Neural cell (in vitro differentiated cells): ENCODE data around the gene APMAP. TPM values are rescaled to one million over a fixed set of nuclear protein-coding genes. Genes with fewer than 3 reads are reported as not detected.

Experiments used
- H2AFZ ChIP-seq: fragments of 200-600, 300-800 bp; sonication (generic), shearing (Covaris generic); 2 replicates; pipeline ENCODE4 v1.6.0; 2014; ENCODE audit warnings: low read depth, mild to moderate bottlenecking, antibody characterized with exemption, low read length, moderate library complexity
- H3F3A ChIP-seq: fragments of 200-600 bp; shearing (Covaris generic); 2 replicates; pipeline ENCODE4 v1.6.1; 2016; ENCODE audit warnings: mild to moderate bottlenecking, moderate library complexity, mixed read lengths, antibody characterized with exemption, low read length; ENCODE audit not compliant: insufficient read depth, poor library complexity, severe bottlenecking
- H3K27ac ChIP-seq: fragments of 200-600, 300-800 bp; sonication (generic), shearing (Covaris generic); 2 replicates; pipeline ENCODE4 v1.5.1; 2014; ENCODE audit warnings: mild to moderate bottlenecking, low read length, moderate library complexity
- H3K27me3 ChIP-seq: fragments of 300-800, 200-600 bp; sonication (generic), shearing (Covaris generic); 2 replicates; pipeline ENCODE4 v1.6.0; 2014; ENCODE audit warnings: mild to moderate bottlenecking, low read depth, low read length, moderate library complexity; ENCODE audit not compliant: insufficient read depth
- H3K36me3 ChIP-seq: fragments of 300-800, 200-600 bp; sonication (generic), shearing (Covaris generic); 2 replicates; pipeline ENCODE4 v1.5.1; 2014; ENCODE audit warnings: mild to moderate bottlenecking, antibody characterized with exemption, low read length, moderate library complexity; ENCODE audit not compliant: insufficient read depth
- H3K4me2 ChIP-seq: fragments of 300-800, 200-600 bp; sonication (generic), shearing (Covaris generic); 2 replicates; pipeline ENCODE4 v1.6.0; 2014; ENCODE audit warnings: mild to moderate bottlenecking, low read length
- H3K4me3 ChIP-seq: fragments of 300-800, 200-600 bp; sonication (generic), shearing (Covaris generic); 2 replicates; pipeline ENCODE4 v1.5.1; 2014; ENCODE audit warnings: mild to moderate bottlenecking, low read length, moderate library complexity
- H3K79me2 ChIP-seq: fragments of 200-600 bp; shearing (Covaris generic); replicated peaks from 2 replicates; pipeline ENCODE4 v1.6.0; 2014; ENCODE audit warnings: mild to moderate bottlenecking, low read length, moderate library complexity; ENCODE audit not compliant: insufficient read depth
- H3K9ac ChIP-seq: fragments of 300-800, 200-600 bp; sonication (generic), shearing (Covaris generic); 2 replicates; pipeline ENCODE4 v1.6.1; 2016; ENCODE audit warnings: mild to moderate bottlenecking, low read length, mixed read lengths
- H3K9me2 ChIP-seq: fragments of 200-600 bp; shearing (Covaris generic); 2 replicates; pipeline ENCODE4 v1.6.1; 2016; ENCODE audit warnings: mild to moderate bottlenecking, low read length, mixed read lengths; ENCODE audit not compliant: insufficient read depth
- H3K9me3 ChIP-seq: fragments of 200-600, 300-800 bp; sonication (generic), shearing (Covaris generic); 2 replicates; pipeline ENCODE4 v1.6.1; 2016; ENCODE audit warnings: mild to moderate bottlenecking, mixed run types, low read length, moderate library complexity, mixed read lengths
- H4K20me1 ChIP-seq: fragments of 200-600 bp; shearing (Covaris generic); 2 replicates; pipeline ENCODE4 v1.6.1; 2016; ENCODE audit warnings: mild to moderate bottlenecking, mixed run types; ENCODE audit not compliant: insufficient read depth
- EP300 ChIP-seq: fragments of 450-650 bp; conservative IDR thresholded peaks from 2 replicates; pipeline ENCODE4 v1.6.1; 2014; ENCODE audit warnings: antibody characterized with exemption, mild to moderate bottlenecking, moderate library complexity; ENCODE audit not compliant: poor library complexity, severe bottlenecking
- EZH2 ChIP-seq: fragments of 200-600, 300-800 bp; shearing (Covaris generic), sonication (generic); IDR thresholded peaks from 2 replicates; pipeline ENCODE4 v1.6.1; 2014; ENCODE audit warnings: antibody characterized with exemption, low read length, borderline replicate concordance, mild to moderate bottlenecking; ENCODE audit not compliant: insufficient read depth, poor library complexity, severe bottlenecking
- MXI1 ChIP-seq: fragments of 450-650 bp; conservative IDR thresholded peaks from 2 replicates; pipeline ENCODE4 v1.6.1; 2014; ENCODE audit warnings: antibody characterized with exemption, mild to moderate bottlenecking; ENCODE audit not compliant: poor library complexity, severe bottlenecking
- POLR2AphosphoS5 ChIP-seq: IDR thresholded peaks from 2 replicates; pipeline ENCODE4 v1.6.1; 2012
- RAD21 ChIP-seq: fragments of 450-650 bp; conservative IDR thresholded peaks from 2 replicates; pipeline ENCODE4 v1.6.1; 2014; ENCODE audit warnings: antibody characterized with exemption, mild to moderate bottlenecking, moderate library complexity
- SMC3 ChIP-seq: fragments of 450-650 bp; conservative IDR thresholded peaks from 2 replicates; pipeline ENCODE4 v1.6.1; 2014; ENCODE audit warnings: antibody characterized with exemption, mild to moderate bottlenecking, moderate library complexity; ENCODE audit not compliant: poor library complexity
- TAF1 ChIP-seq: IDR thresholded peaks from 2 replicates; pipeline ENCODE4 v1.6.1; 2012; ENCODE audit warnings: low read depth
- polyA plus RNA-seq: library from polyadenylated mRNA; depleted of rRNA; stranded (reverse); fragments of >200 nt; gene quantifications from 2 replicates; pipeline ENCODE4 v1.2.3, GENCODE V29; 2014
- TF ChIP-seq, protein P1 (sequence below): IDR thresholded peaks from 2 replicates; pipeline ENCODE4 v1.6.1; 2012; ENCODE audit warnings: borderline replicate concordance
- TF ChIP-seq, protein P2 (sequence below): fragments of 450-650 bp; IDR thresholded peaks from 2 replicates; pipeline ENCODE4 v1.5.1; 2014; ENCODE audit warnings: antibody characterized with exemption, mild to moderate bottlenecking, moderate library complexity; ENCODE audit not compliant: poor library complexity, severe bottlenecking

The APMAP gene
- polyA plus RNA-seq, 1 donor from 2014 or later, result 140 TPM

DNA sequence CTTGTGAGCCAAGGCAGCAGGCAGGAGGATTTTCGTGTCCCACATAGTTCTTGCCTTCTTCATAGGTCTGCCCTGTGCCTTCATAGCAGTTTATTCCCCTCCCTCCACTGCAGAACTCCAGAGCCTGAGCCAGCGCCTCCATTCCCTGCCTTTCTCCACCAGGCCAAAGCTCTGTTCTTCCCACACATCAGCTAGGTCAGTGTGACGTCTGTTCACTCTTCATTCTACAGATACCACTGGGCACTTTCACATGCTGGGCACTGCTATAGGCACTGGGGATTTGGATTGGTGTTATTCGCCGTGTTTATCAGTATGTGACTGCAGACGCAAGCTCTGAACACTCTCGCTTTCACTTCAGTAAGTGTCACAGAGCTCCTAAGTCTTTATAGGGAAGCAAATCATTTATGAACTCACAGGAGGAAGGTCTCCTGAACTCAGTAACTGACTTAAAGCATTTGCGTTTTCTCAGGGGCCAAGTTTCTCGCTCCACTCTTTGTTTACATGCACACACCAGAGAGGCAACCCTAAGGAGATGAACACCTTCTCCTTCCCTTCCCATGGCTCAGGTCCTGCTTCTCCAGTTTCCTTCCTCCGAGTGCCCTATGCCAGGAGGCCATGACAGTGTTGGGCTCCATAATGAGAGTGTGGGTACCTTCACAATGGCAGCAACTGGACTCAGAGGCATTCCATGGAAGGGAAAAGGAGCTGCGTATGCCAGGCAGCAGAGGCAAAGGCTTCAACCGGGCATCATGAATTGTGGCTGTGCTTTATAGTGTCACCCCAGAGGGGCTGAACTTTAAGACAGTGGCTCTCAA is 6.3 kb upstream of the APMAP start:
- Histone ChIP-seq H3K27me3 (no peaks in the 10 kb centered on the region), H3K27ac (no peak overlapping the region), H3K79me2 (no peaks in the 10 kb centered on the region), H3K9me2 (no peaks in the 10 kb centered on the region), H3K36me3 (no peaks in the 10 kb centered on the region), H3F3A (no peaks in the 10 kb centered on the region), H3K9me3 (no peaks in the 10 kb centered on the region), H3K4me2 (no peak overlapping the region), H4K20me1 (no peaks in the 10 kb centered on the region), H3K4me3 (no peak overlapping the region), H3K9ac (no peak overlapping the region), H2AFZ (no peak overlapping the region)
- TF ChIP-seq SMC3 (no peak), MXI1 (no peak), RAD21 (no peak)

DNA sequence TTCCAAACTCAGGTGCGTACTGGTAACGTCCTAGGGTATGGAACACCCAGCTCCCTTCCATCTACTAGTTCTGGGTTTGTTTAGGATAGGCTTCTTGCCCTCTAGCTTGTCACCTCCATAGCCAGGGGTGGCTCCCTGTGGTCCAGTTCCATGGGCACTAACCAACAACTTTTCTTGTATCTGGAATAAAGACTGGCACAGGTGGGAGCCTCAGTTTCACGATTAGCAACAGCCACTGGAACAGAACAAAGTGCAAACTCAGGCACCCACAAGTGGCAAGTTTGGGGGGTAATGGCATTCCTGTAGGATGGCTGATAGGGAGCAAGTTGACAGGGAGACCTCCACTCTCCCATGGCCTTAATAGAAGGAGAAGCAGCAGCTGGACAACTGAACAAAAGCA is 5.6 kb upstream of the APMAP start:
- Histone ChIP-seq H3K9me3 (no peaks in the 10 kb centered on the region), H3K79me2 (no peaks in the 10 kb centered on the region), H3K4me2 (no peak overlapping the region), H3K4me3 (no peak overlapping the region), H3K9ac (no peak overlapping the region), H3K36me3 (no peaks in the 10 kb centered on the region), H2AFZ (no peak overlapping the region), H3F3A (no peaks in the 10 kb centered on the region), H3K27me3 (no peaks in the 10 kb centered on the region), H3K9me2 (no peaks in the 10 kb centered on the region), H3K27ac (no peak overlapping the region), H4K20me1 (no peaks in the 10 kb centered on the region)
- TF ChIP-seq EP300 (no peak), EZH2 (no peak), RAD21 (no peak), SMC3 (no peak), POLR2AphosphoS5 (no peak), MXI1 (no peak), TAF1 (no peak)
- TF ChIP-seq, protein P1, sequence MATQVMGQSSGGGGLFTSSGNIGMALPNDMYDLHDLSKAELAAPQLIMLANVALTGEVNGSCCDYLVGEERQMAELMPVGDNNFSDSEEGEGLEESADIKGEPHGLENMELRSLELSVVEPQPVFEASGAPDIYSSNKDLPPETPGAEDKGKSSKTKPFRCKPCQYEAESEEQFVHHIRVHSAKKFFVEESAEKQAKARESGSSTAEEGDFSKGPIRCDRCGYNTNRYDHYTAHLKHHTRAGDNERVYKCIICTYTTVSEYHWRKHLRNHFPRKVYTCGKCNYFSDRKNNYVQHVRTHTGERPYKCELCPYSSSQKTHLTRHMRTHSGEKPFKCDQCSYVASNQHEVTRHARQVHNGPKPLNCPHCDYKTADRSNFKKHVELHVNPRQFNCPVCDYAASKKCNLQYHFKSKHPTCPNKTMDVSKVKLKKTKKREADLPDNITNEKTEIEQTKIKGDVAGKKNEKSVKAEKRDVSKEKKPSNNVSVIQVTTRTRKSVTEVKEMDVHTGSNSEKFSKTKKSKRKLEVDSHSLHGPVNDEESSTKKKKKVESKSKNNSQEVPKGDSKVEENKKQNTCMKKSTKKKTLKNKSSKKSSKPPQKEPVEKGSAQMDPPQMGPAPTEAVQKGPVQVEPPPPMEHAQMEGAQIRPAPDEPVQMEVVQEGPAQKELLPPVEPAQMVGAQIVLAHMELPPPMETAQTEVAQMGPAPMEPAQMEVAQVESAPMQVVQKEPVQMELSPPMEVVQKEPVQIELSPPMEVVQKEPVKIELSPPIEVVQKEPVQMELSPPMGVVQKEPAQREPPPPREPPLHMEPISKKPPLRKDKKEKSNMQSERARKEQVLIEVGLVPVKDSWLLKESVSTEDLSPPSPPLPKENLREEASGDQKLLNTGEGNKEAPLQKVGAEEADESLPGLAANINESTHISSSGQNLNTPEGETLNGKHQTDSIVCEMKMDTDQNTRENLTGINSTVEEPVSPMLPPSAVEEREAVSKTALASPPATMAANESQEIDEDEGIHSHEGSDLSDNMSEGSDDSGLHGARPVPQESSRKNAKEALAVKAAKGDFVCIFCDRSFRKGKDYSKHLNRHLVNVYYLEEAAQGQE, result no peak
- TF ChIP-seq, protein P2, sequence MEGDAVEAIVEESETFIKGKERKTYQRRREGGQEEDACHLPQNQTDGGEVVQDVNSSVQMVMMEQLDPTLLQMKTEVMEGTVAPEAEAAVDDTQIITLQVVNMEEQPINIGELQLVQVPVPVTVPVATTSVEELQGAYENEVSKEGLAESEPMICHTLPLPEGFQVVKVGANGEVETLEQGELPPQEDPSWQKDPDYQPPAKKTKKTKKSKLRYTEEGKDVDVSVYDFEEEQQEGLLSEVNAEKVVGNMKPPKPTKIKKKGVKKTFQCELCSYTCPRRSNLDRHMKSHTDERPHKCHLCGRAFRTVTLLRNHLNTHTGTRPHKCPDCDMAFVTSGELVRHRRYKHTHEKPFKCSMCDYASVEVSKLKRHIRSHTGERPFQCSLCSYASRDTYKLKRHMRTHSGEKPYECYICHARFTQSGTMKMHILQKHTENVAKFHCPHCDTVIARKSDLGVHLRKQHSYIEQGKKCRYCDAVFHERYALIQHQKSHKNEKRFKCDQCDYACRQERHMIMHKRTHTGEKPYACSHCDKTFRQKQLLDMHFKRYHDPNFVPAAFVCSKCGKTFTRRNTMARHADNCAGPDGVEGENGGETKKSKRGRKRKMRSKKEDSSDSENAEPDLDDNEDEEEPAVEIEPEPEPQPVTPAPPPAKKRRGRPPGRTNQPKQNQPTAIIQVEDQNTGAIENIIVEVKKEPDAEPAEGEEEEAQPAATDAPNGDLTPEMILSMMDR, result no peak
